GM18499 (cell line): Measurements from ENCODE around the gene CFAP53.
"Not testable (repeated sequence)": the region's sequence is repeated elsewhere in the genome, so short reads cannot be mapped to it uniquely, and the experiment has no call there.

Experiments
- ATAC-seq: cut with Tn5 transposase; IDR thresholded peaks from one replicate; pipeline ENCODE4 v1.9.1; 2021; ENCODE audit warnings: moderate number of reproducible peaks; ENCODE audit not compliant: insufficient read depth, unreplicated experiment

CFAP53 gene

GRCh38 chr18:50266248-50266704 lies at the start of gene CFAP53:
Gene CFAP53, minus strand, starts transcription at chr18:50266495. Its CDS starts 91 bp downstream, at chr18:50266404.
- peak; percentile 38 for ATAC-seq

- peak; percentile 52 for ATAC-seq
These were observed 49.0 kb upstream of the CFAP53 start for GRCh38 chr18:50315100-50315871.

GRCh38 chr18:50313873-50314460 lies 47.7 kb upstream of the CFAP53 start:
- no peak for ATAC-seq

- peak; percentile 9 for ATAC-seq
These were observed 46.8 kb upstream of the CFAP53 start for GRCh38 chr18:50313031-50313607.

GRCh38 chr18:50312296-50313030 lies 46.2 kb upstream of the CFAP53 start:
- peak; percentile 47 for ATAC-seq

GRCh38 chr18:50311650-50312049 lies 45.4 kb upstream of the CFAP53 start:
- ATAC-seq = no peak

GRCh38 chr18:50310080-50310479 lies 43.8 kb upstream of the CFAP53 start:
- no peak for ATAC-seq

GRCh38 chr18:50308851-50309250 lies 42.6 kb upstream of the CFAP53 start:
- ATAC-seq = not testable (repeated sequence)

- peak; percentile 82 for ATAC-seq
These were observed 41.6 kb upstream of the CFAP53 start for GRCh38 chr18:50307738-50308470.

GRCh38 chr18:50307400-50307737 lies 41.1 kb upstream of the CFAP53 start:
- no peak for ATAC-seq

GRCh38 chr18:50306944-50307343 lies 40.6 kb upstream of the CFAP53 start:
- ATAC-seq = no peak

- no peak for ATAC-seq
These were observed 34.8 kb upstream of the CFAP53 start for GRCh38 chr18:50301074-50301473.

GRCh38 chr18:50299626-50300388 lies 33.5 kb upstream of the CFAP53 start:
- ATAC-seq = no peak

GRCh38 chr18:50298443-50299284 lies 32.4 kb upstream of the CFAP53 start:
- no peak for ATAC-seq

GRCh38 chr18:50297621-50298442 lies 31.5 kb upstream of the CFAP53 start:
- ATAC-seq = peak; percentile 98

- ATAC-seq = no peak
These were observed 26.7 kb upstream of the CFAP53 start for GRCh38 chr18:50293039-50293438.

- ATAC-seq = no peak
These were observed 22.8 kb upstream of the CFAP53 start for GRCh38 chr18:50289108-50289443.
